ENCODE data around the gene DMP1. TPM values are rescaled to one million over a fixed set of nuclear protein-coding genes. Genes with fewer than 3 reads are reported as not detected.
A peak's percentile ranks its signal among the peaks of the same experiment; 100 is the strongest.

DMP1 gene
- total RNA-seq, 4 donors from 2014 or later: not detected

DNA sequence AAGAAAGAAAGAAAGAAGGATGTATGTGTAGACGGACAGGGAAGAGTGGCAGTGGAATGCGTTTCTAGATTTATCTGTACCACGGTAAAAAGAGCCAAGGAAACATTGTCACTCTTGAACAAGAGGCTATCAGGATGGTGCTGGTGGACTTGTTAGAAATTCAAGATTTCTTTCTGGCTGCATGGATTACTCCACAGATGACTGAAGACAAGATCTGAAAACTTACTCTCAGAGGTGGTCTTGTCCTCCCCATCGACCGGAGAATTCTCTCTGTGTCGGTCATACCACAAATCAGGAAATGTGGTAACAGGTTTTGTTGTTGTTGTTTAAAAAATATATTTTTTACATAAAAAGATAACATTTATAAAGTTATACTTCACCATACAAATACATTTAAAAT is 30.0 kb upstream of the DMP1 start:
- peak overlapping the region in 3 of 4 donors; percentile 49 to 72 (median 57) for H3K27ac ChIP-seq
- no peaks in the 10 kb centered on the region for H3K4me1 ChIP-seq
- 83% methylated on average over 6 of the region's 6 CpGs for WGBS, 2 donors
- intact Hi-C loops (cut with DNase I): no loop called here
- H3K27me3 ChIP-seq: no peaks in the 10 kb centered on the region
- TF ChIP-seq, protein P1, sequence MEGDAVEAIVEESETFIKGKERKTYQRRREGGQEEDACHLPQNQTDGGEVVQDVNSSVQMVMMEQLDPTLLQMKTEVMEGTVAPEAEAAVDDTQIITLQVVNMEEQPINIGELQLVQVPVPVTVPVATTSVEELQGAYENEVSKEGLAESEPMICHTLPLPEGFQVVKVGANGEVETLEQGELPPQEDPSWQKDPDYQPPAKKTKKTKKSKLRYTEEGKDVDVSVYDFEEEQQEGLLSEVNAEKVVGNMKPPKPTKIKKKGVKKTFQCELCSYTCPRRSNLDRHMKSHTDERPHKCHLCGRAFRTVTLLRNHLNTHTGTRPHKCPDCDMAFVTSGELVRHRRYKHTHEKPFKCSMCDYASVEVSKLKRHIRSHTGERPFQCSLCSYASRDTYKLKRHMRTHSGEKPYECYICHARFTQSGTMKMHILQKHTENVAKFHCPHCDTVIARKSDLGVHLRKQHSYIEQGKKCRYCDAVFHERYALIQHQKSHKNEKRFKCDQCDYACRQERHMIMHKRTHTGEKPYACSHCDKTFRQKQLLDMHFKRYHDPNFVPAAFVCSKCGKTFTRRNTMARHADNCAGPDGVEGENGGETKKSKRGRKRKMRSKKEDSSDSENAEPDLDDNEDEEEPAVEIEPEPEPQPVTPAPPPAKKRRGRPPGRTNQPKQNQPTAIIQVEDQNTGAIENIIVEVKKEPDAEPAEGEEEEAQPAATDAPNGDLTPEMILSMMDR (IDR thresholded peaks at IDR 0.05): no peak
- no peak for TF ChIP-seq POLR2A (IDR thresholded peaks at IDR 0.05)
- H3K9me3 ChIP-seq: no peaks in the 10 kb centered on the region
- DNase-seq: no peak
- H3K36me3 ChIP-seq: no peaks in the 10 kb centered on the region
- H3K4me3 ChIP-seq: no peak overlapping the region

DNA sequence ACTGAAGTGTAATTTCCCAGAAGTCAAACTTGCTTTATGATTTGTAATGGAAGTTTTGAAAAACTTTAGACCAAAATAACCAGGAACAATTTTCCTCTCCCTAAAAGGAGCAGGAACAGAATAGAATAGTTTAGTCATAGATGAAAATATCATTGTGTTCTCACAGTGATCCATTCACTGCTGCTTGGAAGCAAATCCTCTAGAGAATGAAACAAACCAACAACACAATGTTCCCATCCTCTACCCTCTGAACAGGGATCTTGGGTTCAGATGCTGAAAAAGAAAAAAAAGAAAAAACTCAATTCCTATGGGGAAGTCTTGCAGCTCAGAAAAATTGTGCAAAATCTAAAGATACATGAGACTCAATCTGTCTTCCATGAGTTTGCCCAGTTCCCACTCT is 29.6 kb upstream of the DMP1 start:
- H3K27me3 ChIP-seq: no peaks in the 10 kb centered on the region
- H3K36me3 ChIP-seq: no peaks in the 10 kb centered on the region
- H3K9me3 ChIP-seq: no peaks in the 10 kb centered on the region
- intact Hi-C loops (cut with DNase I): no loop called here
- DNase-seq: no peak
- no peaks in the 10 kb centered on the region for H3K4me1 ChIP-seq
- TF ChIP-seq, protein P1 (IDR thresholded peaks at IDR 0.05): no peak
- no peak for TF ChIP-seq POLR2A (IDR thresholded peaks at IDR 0.05)
- peak overlapping the region in 3 of 4 donors; percentile 49 to 62 (median 50) for H3K27ac ChIP-seq
- H3K4me3 ChIP-seq: no peak overlapping the region

DNA sequence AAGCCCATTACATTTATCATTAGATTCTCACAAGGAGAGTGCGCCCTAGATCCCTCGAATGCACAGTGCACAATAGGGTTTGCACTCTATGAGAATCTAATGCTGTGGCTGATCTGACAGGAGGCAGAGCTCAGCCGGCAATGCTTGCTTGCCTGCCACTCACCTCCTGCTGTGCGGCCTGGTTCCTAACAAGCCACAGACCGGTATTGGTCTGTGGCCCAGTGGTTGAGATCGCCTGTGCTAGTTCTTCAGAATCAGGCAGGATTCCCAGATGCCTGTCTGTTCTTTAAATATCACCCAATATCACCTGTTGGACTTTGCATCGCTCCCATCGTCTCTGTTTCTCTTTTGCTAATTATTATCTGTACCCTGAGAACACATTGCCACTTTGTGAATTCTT is 27.8 kb upstream of the DMP1 start:
- Histone ChIP-seq H3K27me3 (no peaks in the 10 kb centered on the region), H3K36me3 (no peaks in the 10 kb centered on the region), H3K27ac (peak overlapping the region in 1 of 4 donors; percentile 51), H3K4me1 (no peaks in the 10 kb centered on the region), H3K4me3 (no peak overlapping the region), H3K9me3 (no peaks in the 10 kb centered on the region)
- intact Hi-C loops (cut with DNase I): no loop called here
- DNase-seq: no peak
- TF ChIP-seq POLR2A (IDR thresholded peaks at IDR 0.05): no peak
- TF ChIP-seq, protein P1 (IDR thresholded peaks at IDR 0.05): no peak
- whole genome bisulfite sequencing, 2 donors: 84 to 92% methylated on average over 6 to 8 of the region's 8 CpGs

DNA sequence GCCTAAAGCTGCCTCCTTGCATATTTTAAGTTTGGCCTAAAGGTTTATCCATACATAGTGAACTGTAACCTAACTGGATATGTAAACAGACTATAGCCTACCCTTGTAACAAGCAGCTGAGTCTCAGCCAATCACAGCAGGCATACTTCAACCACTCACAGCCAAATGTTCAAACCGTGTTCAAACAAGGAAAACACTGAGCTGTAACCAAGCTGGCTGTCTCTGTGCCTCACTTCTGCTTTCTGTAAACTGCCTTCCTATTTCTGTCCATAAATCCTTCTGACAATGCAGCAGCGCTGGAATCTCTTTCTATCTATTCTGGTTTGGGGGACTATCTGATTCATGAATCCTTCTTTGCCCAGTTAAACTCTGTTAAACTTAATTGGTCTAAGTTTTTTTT is 25.4 kb upstream of the DMP1 start:
- Histone ChIP-seq H3K9me3 (no peaks in the 10 kb centered on the region), H3K36me3 (no peaks in the 10 kb centered on the region), H3K4me3 (no peak overlapping the region), H3K27ac (no peak overlapping the region), H3K27me3 (no peaks in the 10 kb centered on the region), H3K4me1 (no peaks in the 10 kb centered on the region)
- 48 to 54% methylated on average over 2 of the region's 2 CpGs for WGBS, 2 donors
- TF ChIP-seq, protein P1 (IDR thresholded peaks at IDR 0.05): no peak
- TF ChIP-seq POLR2A (IDR thresholded peaks at IDR 0.05): no peak
- DNase-seq: no peak
- intact Hi-C loops (cut with DNase I): no loop called here

DNA sequence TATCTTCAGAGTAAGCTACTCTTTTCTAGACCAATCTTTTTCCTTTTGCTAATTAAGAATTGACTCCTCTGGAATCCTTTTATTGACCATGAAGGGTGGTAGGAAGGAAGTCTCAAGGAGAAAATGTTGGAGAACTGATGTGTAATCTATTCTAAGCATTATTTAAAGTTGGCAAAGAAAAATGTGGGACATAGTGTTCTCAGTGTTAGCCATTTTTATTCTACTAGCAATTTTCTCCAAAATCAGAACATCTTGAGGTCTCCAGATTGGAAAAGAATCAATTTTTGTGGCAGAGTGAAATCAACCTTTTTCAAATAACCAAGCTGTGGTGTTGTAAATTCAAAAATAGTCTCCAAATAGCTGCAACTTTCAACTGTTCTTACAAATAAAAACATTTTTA is 18.4 kb upstream of the DMP1 start:
- Histone ChIP-seq H3K9me3 (no peaks in the 10 kb centered on the region), H3K4me1 (peaks cover 0 to 7% (median 0%) of the 10 kb centered on the region in 3 donors), H3K27me3 (no peaks in the 10 kb centered on the region), H3K27ac (no peak overlapping the region), H3K4me3 (no peak overlapping the region), H3K36me3 (no peaks in the 10 kb centered on the region)
- no peak for DNase-seq
- TF ChIP-seq, protein P1 (IDR thresholded peaks at IDR 0.05): no peak
- TF ChIP-seq POLR2A (IDR thresholded peaks at IDR 0.05): no peak
- intact Hi-C loops (cut with DNase I): no loop called here
